Ishikawa (cell line): ENCODE results near the gene PPP1R11.

Source experiments
- CEBPB ChIP-seq: IDR thresholded peaks from 2 replicates; pipeline ENCODE4 v1.6.1; 2012
- CREB1 ChIP-seq: IDR thresholded peaks from 2 replicates; pipeline ENCODE4 v1.6.1; 2012; ENCODE audit warnings: low read depth
- EGR1 ChIP-seq: IDR thresholded peaks from 2 replicates; pipeline ENCODE4 v1.6.1; 2012
- EP300 ChIP-seq: IDR thresholded peaks from 2 replicates; pipeline ENCODE4 v1.6.1; 2012; ENCODE audit warnings: borderline replicate concordance
- MAX ChIP-seq: IDR thresholded peaks from 2 replicates; pipeline ENCODE4 v1.6.1; 2012
- NFIC ChIP-seq: IDR thresholded peaks from 2 replicates; pipeline ENCODE4 v1.6.1; 2012
- REST ChIP-seq: IDR thresholded peaks from 2 replicates; pipeline ENCODE4 v1.6.1; 2012; ENCODE audit warnings: low read depth, mild to moderate bottlenecking
- TCF12 ChIP-seq: IDR thresholded peaks from 2 replicates; pipeline ENCODE4 v1.6.1; 2012; ENCODE audit warnings: low read depth
- USF1 ChIP-seq: IDR thresholded peaks from 2 replicates; pipeline ENCODE4 v1.6.1; 2012
- YY1 ChIP-seq: IDR thresholded peaks from 2 replicates; pipeline ENCODE4 v1.6.1; 2012; ENCODE audit warnings: low read depth

GRCh38 chr6:30112402-30112994 lies 45.5 kb downstream of the PPP1R11 start:
- TF ChIP-seq CEBPB: no peak
- TF ChIP-seq USF1: no peak
- no peak for TF ChIP-seq YY1
- no peak for TF ChIP-seq REST
- no peak for TF ChIP-seq EP300
- TF ChIP-seq NFIC: no peak
- no peak for TF ChIP-seq EGR1
- TF ChIP-seq MAX: no peak
- no peak for TF ChIP-seq CREB1
- no peak for TF ChIP-seq TCF12
